NCI-H748 (cell line): ENCODE data around the gene SELP.
"Not testable (repeated sequence)": the region's sequence is repeated elsewhere in the genome, so short reads cannot be mapped to it uniquely, and the experiment has no call there.

Source experiments
- DNase-seq: peaks from one replicate; lab custom pipeline; 2025; ENCODE audit not compliant: unreplicated experiment; lab: John Stamatoyannopoulos, UW

Gene SELP

DNA sequence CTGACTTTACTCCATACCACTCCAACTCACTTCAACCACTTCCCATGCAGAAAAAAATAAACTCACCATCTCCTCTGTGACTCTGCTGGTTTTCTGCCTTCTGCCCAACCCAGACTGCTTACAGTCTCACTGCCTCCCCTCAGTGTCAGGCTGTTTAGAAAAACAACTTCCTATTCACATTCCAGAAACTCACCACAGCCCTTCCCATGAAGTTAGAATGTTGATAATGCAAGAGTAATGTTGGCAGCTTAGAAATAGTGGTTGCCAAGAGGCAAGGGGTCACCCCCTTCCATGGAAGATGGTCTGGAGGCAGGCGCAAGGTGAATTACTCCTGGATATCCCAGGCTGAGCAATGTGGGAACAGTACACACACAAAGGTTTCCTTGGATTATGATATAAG is at the start of gene SELP:
Gene SELP (minus strand): TSS at position 119 of the 400 bp plus-strand sequence. CDS start 50 bp downstream, at position 69.
- DNase-seq = no peak

GRCh38 chr1:169679692-169680091 is 49.8 kb upstream of the SELP start:
- no peak for DNase-seq

GRCh38 chr1:169676001-169676400 is 46.1 kb upstream of the SELP start:
- DNase-seq = no peak

DNA sequence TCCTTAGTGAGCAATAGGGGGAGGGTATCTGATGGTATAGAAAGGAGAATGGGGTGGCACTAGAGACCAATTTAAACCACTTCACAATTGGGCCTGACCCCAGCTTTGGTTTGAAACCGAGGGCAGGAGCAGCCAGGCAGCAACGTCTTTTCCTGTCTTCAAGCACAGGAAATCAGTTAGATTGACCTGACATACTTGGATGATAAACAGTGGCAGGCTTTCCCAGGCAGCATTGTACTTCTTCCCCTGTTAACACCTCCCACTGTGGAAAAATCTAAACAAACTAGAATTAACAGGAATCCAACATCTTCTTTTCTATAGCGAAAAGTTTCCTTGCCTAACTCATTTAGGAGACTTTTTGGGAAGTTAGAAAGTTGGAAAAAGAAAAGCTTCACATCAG is 40.9 kb upstream of the SELP start:
- DNase-seq = no peak

- not testable (repeated sequence) for DNase-seq
These were observed 40.3 kb upstream of the SELP start for GRCh38 chr1:169670244-169670643.

DNA sequence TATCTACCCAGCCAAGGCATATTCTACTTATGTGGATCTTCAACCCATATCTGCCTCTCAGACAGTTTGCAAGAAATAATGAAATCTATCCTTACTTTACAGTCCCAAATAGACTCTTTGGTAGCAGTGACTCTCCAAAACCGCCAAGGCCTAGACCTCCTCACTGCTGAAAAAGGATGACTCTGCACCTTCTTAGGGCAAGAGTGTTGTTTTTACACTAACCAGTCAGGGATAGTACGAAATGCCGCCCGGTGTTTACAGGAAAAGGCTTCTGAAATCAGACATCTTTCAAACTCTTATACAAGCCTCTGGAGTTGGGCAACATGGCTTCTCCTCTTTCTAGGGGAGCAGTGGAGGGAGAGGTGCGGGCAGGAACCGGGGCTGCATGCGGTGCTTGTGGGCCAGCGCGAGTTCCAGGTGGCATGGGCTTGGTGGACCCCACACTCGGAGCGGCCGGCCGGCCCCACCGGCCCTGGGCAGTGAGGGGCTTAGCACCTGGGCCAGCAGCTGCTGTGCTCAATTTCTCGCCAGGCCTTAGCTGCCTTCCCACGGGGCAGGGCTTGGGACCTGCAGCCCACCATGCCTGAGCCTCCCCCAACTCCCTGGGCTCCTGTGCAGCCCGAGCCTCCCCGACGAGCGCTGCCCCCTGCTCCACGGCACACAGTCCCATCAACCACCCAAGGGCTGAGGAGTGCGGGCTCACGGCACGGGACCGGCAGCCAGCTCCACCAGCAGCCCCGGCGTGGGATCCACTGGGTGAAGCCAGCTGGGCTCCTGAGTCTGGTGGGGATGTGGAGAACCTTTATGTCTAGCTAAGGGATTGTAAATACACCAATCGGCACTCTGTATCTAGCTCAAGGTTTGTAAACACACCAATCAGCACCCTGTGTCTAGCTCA is 38.0 kb upstream of the SELP start:
- not testable (repeated sequence) for DNase-seq

- not testable (repeated sequence) for DNase-seq
These were observed 37.3 kb upstream of the SELP start for GRCh38 chr1:169667227-169667639.

GRCh38 chr1:169662680-169663079 is 32.8 kb upstream of the SELP start:
- DNase-seq = not testable (repeated sequence)

DNA sequence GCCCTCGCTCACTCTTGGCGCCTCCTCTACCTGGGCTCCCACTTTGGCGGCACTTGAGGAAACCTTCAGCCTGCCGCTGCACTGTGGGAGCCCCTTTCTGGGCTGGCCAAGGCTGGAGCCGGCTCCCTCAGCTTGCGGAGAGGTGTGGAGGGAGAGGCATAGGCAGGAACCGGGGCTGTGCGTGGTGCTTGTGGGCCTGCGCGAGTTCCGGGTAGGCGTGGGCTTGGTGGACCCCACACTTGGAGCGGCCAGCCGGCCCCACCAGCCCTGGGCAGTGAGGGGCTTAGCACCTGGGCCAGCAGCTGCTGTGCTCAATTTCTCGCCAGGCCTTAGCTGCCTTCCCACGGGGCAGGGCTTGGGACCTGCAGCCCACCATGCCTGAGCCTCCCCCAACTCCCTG is 31.1 kb upstream of the SELP start:
- not testable (repeated sequence) for DNase-seq

- DNase-seq = not testable (repeated sequence)
These were observed 28.9 kb upstream of the SELP start for GRCh38 chr1:169658777-169659176.

GRCh38 chr1:169653873-169654272 is 23.9 kb upstream of the SELP start:
- no peak for DNase-seq

GRCh38 chr1:169651035-169651434 is 21.1 kb upstream of the SELP start:
- DNase-seq = no peak

GRCh38 chr1:169650551-169650950 is 20.6 kb upstream of the SELP start:
- DNase-seq = no peak

DNA sequence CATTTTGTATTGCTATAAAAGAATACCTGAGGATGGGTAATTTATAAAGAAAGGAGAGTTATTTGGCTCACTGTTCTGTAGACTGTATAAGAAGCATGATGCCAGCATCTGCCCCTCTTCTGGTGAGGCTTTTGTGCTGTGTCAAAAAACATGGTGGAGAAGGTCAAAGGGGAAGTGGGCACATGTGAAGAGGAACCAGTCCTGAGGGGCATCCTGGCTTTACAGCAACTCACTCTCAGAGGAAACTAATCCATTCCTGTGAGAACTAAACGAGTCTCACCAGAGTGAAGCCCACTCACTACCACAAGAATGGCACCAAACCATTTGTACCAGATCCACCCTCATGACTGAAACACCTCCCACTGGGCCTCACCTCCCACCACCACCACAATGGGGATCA is 18.8 kb upstream of the SELP start:
- DNase-seq = no peak

DNA sequence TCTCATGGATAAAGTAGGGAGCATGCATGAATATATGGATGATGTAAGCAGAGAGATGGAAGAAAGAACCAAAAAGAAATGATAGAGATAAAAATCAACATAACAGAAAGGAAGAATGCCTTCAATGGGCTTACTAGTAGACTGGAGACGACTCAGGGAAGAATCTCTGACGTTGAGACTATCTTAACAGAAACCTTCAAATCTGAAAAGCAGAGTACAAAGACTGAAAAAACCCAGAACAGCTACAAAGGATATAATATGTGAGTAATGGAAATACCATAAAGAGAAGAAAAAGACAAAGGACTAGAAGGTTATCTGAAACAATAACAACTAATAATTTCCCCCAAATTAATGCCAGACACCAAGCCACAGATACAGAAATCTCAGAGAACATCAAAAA is 18.3 kb upstream of the SELP start:
- no peak for DNase-seq

DNA sequence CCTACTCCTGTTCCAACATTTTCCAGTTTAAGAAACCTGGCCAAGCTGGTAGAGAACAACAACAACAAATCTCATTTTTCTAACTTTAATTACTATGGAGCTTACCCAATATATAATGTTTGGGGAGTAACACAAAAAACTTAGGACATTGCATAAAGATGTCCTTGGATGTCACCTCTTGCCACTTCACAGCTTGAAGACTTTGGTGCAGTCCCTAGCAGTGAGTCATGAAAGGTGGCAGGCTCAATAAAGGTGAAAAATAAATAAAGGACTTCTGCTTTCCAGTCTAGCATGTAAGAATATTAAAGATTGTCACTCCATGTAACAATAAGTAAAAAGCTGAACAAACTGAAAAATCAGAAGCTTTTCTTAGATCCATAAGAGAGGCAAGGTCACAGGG is 17.6 kb upstream of the SELP start:
- DNase-seq = no peak

- DNase-seq = no peak
These were observed 14.4 kb upstream of the SELP start for GRCh38 chr1:169644297-169644696.

GRCh38 chr1:169634877-169635276 is 5.0 kb upstream of the SELP start:
- DNase-seq = no peak

DNA sequence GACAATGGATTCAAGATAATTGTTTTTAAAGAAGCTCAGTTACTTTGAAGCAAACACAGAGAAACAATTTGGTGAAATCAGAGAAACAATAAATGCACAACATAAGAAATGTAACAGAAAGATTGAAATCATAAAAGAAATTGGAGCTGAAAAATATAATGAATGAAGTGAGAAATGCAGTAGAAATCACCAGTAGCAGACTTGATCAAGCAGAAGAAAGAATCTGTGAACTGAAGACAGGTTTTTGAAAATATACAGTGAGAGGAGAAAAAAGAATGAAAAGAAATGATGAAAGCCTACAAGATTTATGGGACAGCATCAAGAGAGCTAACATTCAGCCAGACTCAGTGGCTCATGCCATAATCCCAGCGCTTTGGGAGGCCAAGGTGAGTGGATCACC is 4.2 kb upstream of the SELP start:
- no peak for DNase-seq

- DNase-seq = no peak
These were observed 1.3 kb upstream of the SELP start for GRCh38 chr1:169631249-169631648.

DNA sequence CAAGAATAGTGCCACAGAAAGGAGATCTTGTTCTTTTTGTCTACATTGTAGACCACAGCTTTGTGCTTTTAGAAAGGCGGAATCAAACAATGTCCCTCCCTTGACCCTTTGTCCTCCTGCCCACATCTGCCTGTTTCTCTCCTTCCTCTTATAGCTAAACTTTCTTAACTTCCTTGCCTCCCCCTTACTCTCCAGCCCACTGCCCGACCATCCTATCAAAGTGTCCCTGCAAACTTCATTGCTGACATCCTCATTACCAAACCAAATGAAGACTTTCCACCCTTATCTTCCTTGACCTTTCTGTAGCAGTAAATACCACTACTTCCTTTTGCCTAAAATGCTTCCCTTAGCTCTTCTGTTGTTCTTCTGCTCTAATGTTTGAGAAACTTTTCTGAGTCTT is 5.0 kb downstream of the SELP start:
- DNase-seq = no peak

- DNase-seq = no peak
These were observed 5.8 kb downstream of the SELP start for GRCh38 chr1:169624122-169624521.
